Skeletal muscle tissue (tissue), 4 donors: ENCODE data around the gene RNF31. TPM values are rescaled to one million over a fixed set of nuclear protein-coding genes. Genes with fewer than 3 reads are reported as not detected.
A peak's percentile ranks its signal among the peaks of the same experiment; 100 is the strongest.

ENCODE experiments used
- H3K27ac ChIP-seq: one replicate; pipeline ENCODE4 v1.7.0; 2013; ENCODE audit warnings: mild to moderate bottlenecking, low read depth, low read length, inconsistent platforms
- H3K27me3 ChIP-seq, 3 donors: one replicate each; pipeline ENCODE4 v1.7.0; 2013; ENCODE audit warnings: low read length in 3 of 3; ENCODE audit not compliant: control insufficient read depth in 3 of 3, insufficient read depth in 3 of 3
- H3K36me3 ChIP-seq, 3 donors: one replicate each; pipeline ENCODE4 v1.7.0; 2013; ENCODE audit warnings: low read length in 3 of 3; ENCODE audit not compliant: control insufficient read depth in 3 of 3, insufficient read depth in 3 of 3
- H3K4me1 ChIP-seq, 3 donors: one replicate each; pipeline ENCODE4 v1.7.0; 2013; ENCODE audit warnings: low read length in 3 of 3, mild to moderate bottlenecking in 3 of 3; ENCODE audit not compliant: control insufficient read depth in 3 of 3, insufficient read depth in 3 of 3
- H3K4me3 ChIP-seq, 3 donors: one replicate each; pipeline ENCODE4 v1.7.0; 2013; ENCODE audit warnings: low read length in 3 of 3
- H3K9ac ChIP-seq, 3 donors: one replicate each; pipeline ENCODE4 v1.7.0; 2013; ENCODE audit warnings: low read length in 3 of 3, mild to moderate bottlenecking in 3 of 3, moderate library complexity in 2 of 3, low read depth in 1 of 3
- H3K9me3 ChIP-seq, 3 donors: one replicate each; pipeline ENCODE4 v1.7.0; 2013; ENCODE audit warnings: low read length in 3 of 3; ENCODE audit not compliant: control insufficient read depth in 3 of 3
- total RNA-seq: library from RNA; depleted of rRNA; stranded (reverse); fragments of >200 nt; gene quantifications from one replicate; pipeline ENCODE4 v1.2.3, GENCODE V29; 2014
- donor health status: Osteomylitis.

The RNF31 gene
- total RNA-seq, 1 donor from 2014 or later = 33.4 TPM

DNA sequence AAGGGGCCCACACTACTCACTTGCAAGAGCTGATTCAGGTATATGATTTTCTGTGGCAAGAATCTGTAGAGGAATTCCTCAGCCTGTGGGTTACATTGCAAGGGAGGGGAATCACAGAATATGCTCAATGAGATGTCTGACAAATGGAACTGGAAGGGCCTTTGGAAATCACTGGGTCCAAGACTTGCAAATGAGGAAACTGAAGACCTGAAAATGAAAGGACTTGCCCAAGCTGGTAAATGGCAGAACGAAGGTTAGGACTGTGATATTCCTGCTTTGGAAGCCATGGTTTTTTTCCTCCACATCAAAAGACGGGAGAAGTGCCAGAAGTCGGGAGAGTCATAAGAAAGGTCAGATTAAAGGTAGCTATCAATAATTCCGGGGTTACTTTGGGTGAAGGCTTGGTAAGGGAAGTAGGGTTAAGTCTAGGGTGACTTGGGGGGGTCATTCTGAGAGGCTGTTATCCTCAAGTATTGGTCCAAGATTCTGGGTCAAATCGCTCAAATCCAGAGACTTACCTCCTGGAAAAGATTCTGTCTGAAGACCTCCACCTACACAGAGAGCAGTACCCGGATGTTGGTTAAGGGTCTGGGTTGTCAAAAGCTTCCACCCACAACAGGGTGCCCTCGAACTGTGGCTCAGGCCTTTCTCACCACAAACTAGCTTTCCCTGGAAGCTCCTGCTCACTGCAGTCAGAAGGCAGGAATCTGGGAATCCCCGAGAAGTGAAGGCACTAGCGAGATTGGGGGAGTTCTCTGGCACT lies 1.4 kb upstream of the RNF31 start:
- H3K27me3 ChIP-seq = no peaks in the 10 kb centered on the region
- H3K36me3 ChIP-seq = peaks cover 20 to 35% (median 24%) of the 10 kb centered on the region in 3 donors
- peak overlapping the region; percentile 90 for H3K27ac ChIP-seq
- peak overlapping the region; percentile 81 to 96 (median 91) for H3K9ac ChIP-seq
- H3K4me1 ChIP-seq = peaks cover 34 to 61% (median 36%) of the 10 kb centered on the region in 3 donors
- H3K4me3 ChIP-seq = peak overlapping the region; percentile 85 to 97 (median 94)
- no peaks in the 10 kb centered on the region for H3K9me3 ChIP-seq

DNA sequence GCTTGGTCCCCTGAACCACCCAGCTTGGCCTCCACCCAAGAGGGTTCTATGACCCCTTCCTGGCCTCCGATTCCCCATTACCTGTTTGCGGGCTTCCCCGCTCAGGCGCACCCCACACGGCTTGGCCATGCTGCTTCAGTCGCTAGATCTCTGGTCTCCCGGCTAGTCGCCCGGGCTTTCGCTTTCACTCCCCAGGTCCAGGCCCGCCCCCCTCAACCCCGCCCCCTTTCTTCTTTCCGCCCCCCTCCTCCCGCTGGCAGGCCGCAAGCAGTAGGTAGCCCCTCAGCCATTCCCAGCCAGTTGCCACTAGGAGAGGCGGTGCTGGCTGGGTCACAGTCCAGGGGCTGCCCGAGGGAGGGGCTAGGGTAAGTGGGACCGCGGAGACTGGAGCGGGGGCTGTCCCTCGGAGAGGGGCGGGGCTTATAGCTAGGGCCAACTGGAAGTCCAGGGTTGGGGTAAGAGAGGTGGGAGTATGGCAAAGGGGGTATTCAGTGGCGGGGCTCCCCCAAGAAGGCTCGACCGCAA lies 783 bp upstream of the RNF31 start, which contains the start of gene PSME2:
Gene PSME2, minus strand, starts transcription at position 158 of the 525 bp plus-strand sequence. Its CDS starts 29 bp downstream, at position 129.
- Histone ChIP-seq H3K27me3 (no peaks in the 10 kb centered on the region), H3K9ac (peak within 1 kb of the TSS; percentile 90 to 96 (median 91)), H3K9me3 (no peaks in the 10 kb centered on the region), H3K4me3 (peak within 1 kb of the TSS; percentile 90 to 97 (median 94)), H3K4me1 (peaks cover 34 to 57% (median 36%) of the 10 kb centered on the region in 3 donors), H3K36me3 (peaks cover 27 to 41% (median 30%) of the 10 kb centered on the region in 3 donors), H3K27ac (peak within 1 kb of the TSS; percentile 90)

DNA sequence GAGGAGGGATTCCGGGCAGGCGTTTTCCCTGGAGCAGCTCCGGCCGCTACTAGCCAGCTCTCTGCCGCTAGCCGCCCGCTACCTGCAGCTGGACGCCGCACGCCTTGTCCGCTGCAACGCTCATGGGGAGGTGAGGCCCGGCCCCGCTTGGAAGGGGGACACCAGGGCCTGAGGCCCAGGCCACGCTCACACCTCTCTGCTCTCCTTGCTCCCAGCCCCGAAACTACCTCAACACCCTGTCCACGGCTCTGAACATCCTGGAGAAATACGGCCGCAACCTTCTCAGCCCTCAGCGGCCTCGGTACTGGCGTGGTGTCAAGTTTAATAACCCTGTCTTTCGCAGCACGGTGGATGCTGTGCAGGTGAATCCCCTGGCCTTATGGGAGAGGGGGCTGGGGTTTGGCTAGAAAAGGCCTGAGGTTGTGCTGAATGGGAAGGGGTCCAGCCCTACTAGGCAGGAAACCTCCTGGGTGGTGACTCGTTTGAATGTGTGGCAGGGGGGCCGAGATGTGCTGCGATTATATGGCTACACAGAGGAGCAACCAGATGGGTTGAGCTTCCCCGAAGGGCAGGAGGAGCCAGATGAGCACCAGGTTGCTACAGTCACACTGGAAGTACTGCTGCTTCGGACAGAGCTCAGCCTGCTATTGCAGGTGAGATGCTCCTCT lies 597 bp downstream of the RNF31 start:
- Histone ChIP-seq H3K36me3 (peaks cover 37 to 52% (median 39%) of the 10 kb centered on the region in 3 donors), H3K9ac (peak overlapping the region; percentile 90 to 96 (median 91)), H3K27me3 (no peaks in the 10 kb centered on the region), H3K27ac (peak overlapping the region; percentile 80), H3K4me1 (peaks cover 30 to 50% (median 31%) of the 10 kb centered on the region in 3 donors), H3K4me3 (peak overlapping the region; percentile 90 to 97 (median 94)), H3K9me3 (no peaks in the 10 kb centered on the region)

DNA sequence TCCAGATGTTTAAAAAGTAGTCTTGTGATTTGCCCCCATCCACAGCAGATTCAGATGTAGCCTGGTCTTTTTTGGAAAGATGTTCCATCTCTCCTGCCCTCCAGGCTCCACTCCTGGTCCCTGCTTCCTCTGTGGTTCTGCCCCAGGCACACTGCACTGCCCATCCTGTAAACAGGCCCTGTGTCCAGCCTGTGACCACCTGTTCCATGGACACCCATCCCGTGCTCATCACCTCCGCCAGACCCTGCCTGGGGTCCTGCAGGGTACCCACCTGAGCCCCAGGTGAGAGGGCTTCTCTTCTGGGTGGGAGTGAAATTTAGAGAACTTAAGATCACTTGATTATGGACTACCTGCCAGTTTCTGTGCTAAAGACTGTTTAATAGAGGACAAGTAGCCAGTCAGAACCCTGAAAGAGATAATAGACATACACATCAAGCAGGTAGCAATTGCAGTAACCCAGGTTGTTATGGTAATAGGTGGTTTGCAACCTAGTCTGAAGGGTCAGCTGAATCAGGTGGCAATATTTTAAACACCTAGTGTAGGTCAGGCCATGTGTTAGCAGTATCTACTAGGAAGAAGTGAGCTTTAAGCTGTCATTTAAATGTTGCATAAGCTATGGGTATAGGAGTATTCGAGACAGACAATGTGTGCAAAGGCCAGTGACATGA lies 2.1 kb downstream of the RNF31 start:
- H3K4me3 ChIP-seq = no peak overlapping the region
- no peak overlapping the region for H3K9ac ChIP-seq
- H3K27me3 ChIP-seq = no peaks in the 10 kb centered on the region
- no peak overlapping the region for H3K27ac ChIP-seq
- no peaks in the 10 kb centered on the region for H3K9me3 ChIP-seq
- H3K36me3 ChIP-seq = peaks cover 33 to 51% (median 35%) of the 10 kb centered on the region in 3 donors
- H3K4me1 ChIP-seq = peaks cover 25 to 38% (median 30%) of the 10 kb centered on the region in 3 donors

DNA sequence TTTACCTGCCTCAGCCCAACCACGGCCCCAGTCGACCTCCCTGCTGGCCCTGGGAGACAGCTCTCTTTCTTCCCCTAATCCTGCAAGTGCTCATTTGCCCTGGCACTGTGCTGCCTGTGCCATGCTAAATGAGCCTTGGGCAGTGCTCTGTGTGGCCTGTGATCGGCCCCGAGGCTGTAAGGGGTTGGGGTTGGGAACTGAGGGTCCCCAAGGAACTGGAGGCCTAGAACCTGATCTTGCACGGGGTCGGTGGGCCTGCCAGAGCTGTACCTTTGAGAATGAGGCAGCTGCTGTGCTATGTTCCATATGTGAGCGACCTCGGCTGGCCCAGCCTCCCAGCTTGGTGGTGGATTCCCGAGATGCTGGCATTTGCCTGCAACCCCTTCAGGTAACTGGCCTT lies 2.8 kb downstream of the RNF31 start:
- Histone ChIP-seq H3K9ac (peak overlapping the region in 1 of 3 donors; percentile 8), H3K36me3 (peaks cover 38 to 53% (median 39%) of the 10 kb centered on the region in 3 donors), H3K4me1 (peaks cover 24 to 35% (median 30%) of the 10 kb centered on the region in 3 donors), H3K9me3 (no peaks in the 10 kb centered on the region), H3K27ac (no peak overlapping the region), H3K27me3 (no peaks in the 10 kb centered on the region), H3K4me3 (no peak overlapping the region)

DNA sequence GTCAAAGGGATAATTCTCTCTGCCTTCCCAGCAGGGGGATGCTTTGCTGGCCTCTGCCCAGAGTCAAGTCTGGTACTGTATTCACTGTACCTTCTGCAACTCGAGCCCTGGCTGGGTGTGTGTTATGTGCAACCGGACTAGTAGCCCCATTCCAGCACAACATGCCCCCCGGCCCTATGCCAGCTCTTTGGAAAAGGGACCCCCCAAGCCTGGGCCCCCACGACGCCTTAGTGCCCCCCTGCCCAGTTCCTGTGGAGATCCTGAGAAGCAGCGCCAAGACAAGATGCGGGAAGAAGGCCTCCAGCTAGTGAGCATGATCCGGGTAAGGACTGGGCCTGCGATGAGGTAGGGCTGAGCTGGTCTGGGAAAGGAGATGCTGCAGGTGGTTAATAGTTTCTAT lies 3.3 kb downstream of the RNF31 start:
- Histone ChIP-seq H3K27me3 (no peaks in the 10 kb centered on the region), H3K27ac (no peak overlapping the region), H3K4me1 (peaks cover 19 to 33% (median 25%) of the 10 kb centered on the region in 3 donors), H3K36me3 (peaks cover 41 to 58% (median 44%) of the 10 kb centered on the region in 3 donors), H3K9ac (no peak overlapping the region), H3K4me3 (no peak overlapping the region), H3K9me3 (no peaks in the 10 kb centered on the region)

GRCh38 chr14:24150993-24151392 lies 3.7 kb downstream of the RNF31 start:
- Histone ChIP-seq H3K4me1 (peaks cover 15 to 28% (median 21%) of the 10 kb centered on the region in 3 donors), H3K36me3 (peaks cover 44 to 62% (median 48%) of the 10 kb centered on the region in 3 donors), H3K27ac (no peak overlapping the region), H3K27me3 (no peaks in the 10 kb centered on the region), H3K9ac (peak overlapping the region in 1 of 3 donors; percentile 43), H3K4me3 (no peak overlapping the region), H3K9me3 (no peaks in the 10 kb centered on the region)

DNA sequence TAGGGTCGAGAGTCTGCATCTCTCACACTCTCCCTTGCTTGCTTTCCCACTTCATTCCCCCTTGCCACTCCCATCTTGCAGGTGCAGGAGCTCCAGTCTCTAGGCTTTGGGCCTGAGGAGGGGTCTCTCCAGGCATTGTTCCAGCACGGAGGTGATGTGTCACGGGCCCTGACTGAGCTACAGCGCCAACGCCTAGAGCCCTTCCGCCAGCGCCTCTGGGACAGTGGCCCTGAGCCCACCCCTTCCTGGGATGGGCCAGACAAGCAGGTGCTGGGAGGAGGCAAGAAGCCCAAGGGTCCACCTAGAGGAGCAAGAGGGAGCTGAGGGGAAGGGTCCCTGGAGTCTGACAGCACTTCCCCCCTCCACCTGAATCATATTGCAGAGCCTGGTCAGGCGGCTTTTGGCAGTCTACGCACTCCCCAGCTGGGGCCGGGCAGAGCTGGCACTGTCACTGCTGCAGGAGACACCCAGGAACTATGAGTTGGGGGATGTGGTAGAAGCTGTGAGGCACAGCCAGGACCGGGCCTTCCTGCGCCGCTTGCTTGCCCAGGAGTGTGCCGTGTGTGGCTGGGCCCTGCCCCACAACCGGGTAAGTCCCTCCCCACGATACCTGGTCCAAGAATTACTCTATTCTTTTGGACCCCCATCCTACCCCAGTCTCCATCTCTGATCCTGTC lies 4.2 kb downstream of the RNF31 start:
- Histone ChIP-seq H3K27ac (no peak overlapping the region), H3K4me1 (peaks cover 11 to 25% (median 17%) of the 10 kb centered on the region in 3 donors), H3K4me3 (no peak overlapping the region), H3K27me3 (no peaks in the 10 kb centered on the region), H3K9me3 (no peaks in the 10 kb centered on the region), H3K9ac (peak overlapping the region in 1 of 3 donors; percentile 43), H3K36me3 (peaks cover 48 to 66% (median 52%) of the 10 kb centered on the region in 3 donors)

GRCh38 chr14:24155100-24155499 lies 7.8 kb downstream of the RNF31 start:
- no peaks in the 10 kb centered on the region for H3K27me3 ChIP-seq

More at GRCh38 chr14:24155100-24155499, 7.8 kb downstream of the RNF31 start:
- no peak overlapping the region for H3K27ac ChIP-seq
- H3K36me3 ChIP-seq = peaks cover 62 to 72% (median 69%) of the 10 kb centered on the region in 3 donors
- peaks cover 0 to 5% (median 0%) of the 10 kb centered on the region in 3 donors for H3K4me1 ChIP-seq
- peak overlapping the region in 1 of 3 donors; percentile 11 for H3K9ac ChIP-seq
- no peaks in the 10 kb centered on the region for H3K9me3 ChIP-seq
- no peak overlapping the region for H3K4me3 ChIP-seq
